Measurements from ENCODE around the gene ZNF512. TPM values are rescaled to one million over a fixed set of nuclear protein-coding genes. Genes with fewer than 3 reads are reported as not detected.

The ZNF512 gene
- total RNA-seq, 5 donors from 2014 or later (not counting 1 experiment from before 2014, with no cell fraction given) = 38.9 to 52.1 (median 49.7) TPM

DNA sequence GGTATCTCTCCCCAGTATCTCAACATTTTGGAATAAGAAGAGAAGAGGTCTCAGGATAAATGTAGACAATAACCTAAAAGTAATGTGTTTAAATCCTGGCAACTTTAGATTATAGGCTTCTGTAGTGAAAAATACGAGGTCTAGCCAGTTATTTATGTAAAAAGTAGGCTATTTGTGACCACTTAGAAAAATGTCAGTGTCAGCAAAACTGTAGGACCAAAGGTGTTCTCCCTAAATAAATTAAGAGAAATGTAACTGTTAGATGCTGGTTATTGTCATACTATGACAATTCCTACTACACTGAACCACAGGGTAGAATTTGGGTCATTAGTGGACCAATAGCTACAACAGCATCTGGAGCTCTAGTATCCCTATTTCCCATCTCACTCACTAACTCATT, 78.5 kb downstream of the ZNF512 start:
- peak overlapping the region; percentile 53 to 98 (median 93) for H3K4me3 Mint-ChIP-seq
- peaks cover 38% of the 10 kb centered on the region for H3K36me3 Mint-ChIP-seq
- CTCF ChIA-PET = no interaction called here
- no CpG with 5 or more reads among the region's 1 CpG for WGBS (ENCODE audit: insufficient coverage)
- H3K4me1 Mint-ChIP-seq = peaks cover 51 to 56% (median 55%) of the 10 kb centered on the region in 3 donors
- Histone ChIP-seq H3K9me3 (no peaks in the 10 kb centered on the region), H3K4me3 (ENCODE audit: control insufficient read depth in 1 of 2, extremely low read depth in 1 of 2, low read length in 1 of 2) (no peak overlapping the region), H3K27ac (ENCODE audit: low read length) (no peak overlapping the region), H3K27me3 (replicated peaks in 1 of 2; ENCODE audit: control insufficient read depth in 2 of 2, extremely low read depth in 1 of 2, insufficient read depth in 2 of 2, low read length in 1 of 2) (no peaks in the 10 kb centered on the region), H3K4me1 (ENCODE audit: control insufficient read depth in 1 of 2, extremely low read depth in 1 of 2, insufficient read depth in 2 of 2, low read length in 2 of 2) (peaks cover 13 to 22% of the 10 kb centered on the region in 2 experiments), H3K36me3 (ENCODE audit: control insufficient read depth in 2 of 2, extremely low read depth in 1 of 2, insufficient read depth in 1 of 2, low read length in 1 of 2) (peaks cover 10 to 41% of the 10 kb centered on the region in 2 donors)
- H3K27me3 Mint-ChIP-seq = peaks cover 0 to 2% of the 10 kb centered on the region in 2 donors
- POLR2A ChIA-PET = no interaction called here
- no peaks in the 10 kb centered on the region for H3K9me3 Mint-ChIP-seq
- ATAC-seq (replicated peaks in 1 of 4) (no peak), DNase-seq (no peak)
- peak overlapping the region; percentile 1 to 12 for H3K27ac Mint-ChIP-seq

DNA sequence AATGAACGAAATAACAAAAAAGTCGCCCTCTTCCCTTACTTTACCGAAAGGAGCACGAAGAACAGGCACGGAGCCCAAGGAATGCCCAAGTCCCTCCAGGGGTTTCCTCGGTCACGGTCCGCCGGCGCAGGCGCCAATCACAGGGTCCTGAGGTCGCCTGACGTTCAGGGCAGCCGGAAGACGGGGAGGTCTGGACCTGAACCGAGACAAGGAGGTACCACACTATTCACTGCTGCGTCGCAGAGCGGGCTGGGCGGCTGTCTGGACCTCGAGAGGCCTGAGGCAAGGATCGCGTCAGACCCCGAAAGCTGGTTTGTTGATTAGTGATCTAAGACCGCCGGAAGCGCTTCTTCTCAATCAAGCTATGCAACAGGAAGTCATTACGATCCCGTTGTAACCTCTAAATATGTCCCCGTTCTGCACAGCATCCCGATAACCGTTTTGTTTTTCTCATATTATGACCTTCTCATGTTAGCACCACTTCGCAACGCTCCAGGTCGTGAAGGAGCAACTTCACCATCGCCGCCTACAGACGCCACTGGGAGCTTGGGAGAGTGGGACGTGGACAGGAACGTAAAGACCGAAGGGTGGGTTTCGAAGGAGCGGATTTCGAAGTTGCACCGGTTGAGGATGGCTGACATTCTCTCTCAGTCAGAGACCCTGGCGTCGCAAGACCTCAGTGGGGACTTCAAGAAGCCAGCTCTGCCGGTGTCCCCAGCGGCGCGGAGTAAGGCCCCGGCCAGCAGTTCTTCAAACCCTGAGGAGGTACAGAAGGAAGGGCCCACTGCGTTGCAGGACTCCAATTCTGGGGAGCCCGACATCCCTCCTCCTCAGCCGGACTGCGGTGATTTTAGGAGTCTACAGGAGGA, 80.7 kb downstream of the ZNF512 start, which contains the start of the genes SLC4A1AP and SUPT7L:
Gene SLC4A1AP, plus strand, starts transcription at position 605 of the 869 bp plus-strand sequence. Its CDS starts 26 bp downstream, at position 631.
Gene SUPT7L, minus strand, starts transcription at position 330 of the 869 bp plus-strand sequence. CDS start 1,422 bp downstream, outside the sequence.
- ChIA-PET CTCF (interaction anchor here (0.5 to 2.0 kb wide), 4 partner anchors 20 to 1232 kb away, joined by 3 to 20 read pairs (median 4); no protein-coding TSS in a partner anchor), POLR2A (interaction anchor here (0.6 to 1.1 kb wide), 2 partner anchors 17 to 35 kb away, joined by 3 to 4 read pairs; partner anchors contain the start of genes CCDC121 (in 1 of the 2) and GPN1 (in 1 of the 2))
- Histone ChIP-seq H3K27ac (ENCODE audit: low read length) (peak within 1 kb of the TSS; percentile 87), H3K9me3 (no peaks in the 10 kb centered on the region), H3K4me1 (ENCODE audit: control insufficient read depth in 1 of 2, extremely low read depth in 1 of 2, insufficient read depth in 2 of 2, low read length in 2 of 2) (peaks cover 13 to 22% of the 10 kb centered on the region in 2 experiments), H3K27me3 (replicated peaks in 1 of 2; ENCODE audit: control insufficient read depth in 2 of 2, extremely low read depth in 1 of 2, insufficient read depth in 2 of 2, low read length in 1 of 2) (no peaks in the 10 kb centered on the region), H3K36me3 (ENCODE audit: control insufficient read depth in 2 of 2, extremely low read depth in 1 of 2, insufficient read depth in 1 of 2, low read length in 1 of 2) (peaks cover 5 to 41% of the 10 kb centered on the region in 2 donors), H3K4me3 (ENCODE audit: control insufficient read depth in 1 of 2, extremely low read depth in 1 of 2, low read length in 1 of 2) (peak within 1 kb of the TSS; percentile 87 to 99)
- H3K27ac Mint-ChIP-seq = peak within 1 kb of the TSS; percentile 100
- H3K4me1 Mint-ChIP-seq = peaks cover 51 to 60% (median 56%) of the 10 kb centered on the region in 3 donors
- H3K27me3 Mint-ChIP-seq = peaks cover 0 to 2% of the 10 kb centered on the region in 2 donors
- peak; percentile 79 to 85 (median 82) for ATAC-seq (replicated peaks in 1 of 4)
- DNase-seq = peak; percentile 40 to 88 (median 69)
- peaks cover 38% of the 10 kb centered on the region for H3K36me3 Mint-ChIP-seq
- under 1% methylated on average over 48 of the region's 56 CpGs for WGBS (ENCODE audit: insufficient coverage)
- H3K9me3 Mint-ChIP-seq = no peaks in the 10 kb centered on the region
- H3K4me3 Mint-ChIP-seq = peak within 1 kb of the TSS; percentile 93 to 100 (median 98)

DNA sequence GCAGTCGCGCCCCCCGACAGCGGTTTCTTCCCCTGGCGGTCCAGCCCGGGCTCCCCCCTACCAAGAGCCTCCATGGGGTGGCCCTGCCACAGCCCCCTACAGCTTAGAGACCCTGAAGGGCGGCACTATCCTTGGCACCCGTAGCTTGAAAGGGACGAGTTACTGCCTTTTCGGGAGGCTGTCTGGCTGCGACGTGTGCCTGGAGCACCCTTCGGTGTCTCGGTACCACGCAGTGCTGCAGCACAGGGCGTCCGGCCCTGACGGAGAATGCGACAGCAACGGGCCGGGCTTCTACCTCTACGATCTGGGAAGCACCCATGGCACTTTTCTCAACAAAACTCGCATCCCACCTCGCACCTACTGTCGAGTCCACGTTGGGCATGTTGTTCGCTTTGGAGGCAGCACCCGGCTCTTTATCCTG, 81.3 kb downstream of the ZNF512 start:
- Mint-ChIP-seq H3K27ac (peak overlapping the region; percentile 100), H3K4me3 (peak overlapping the region; percentile 93 to 100 (median 98))

DNA sequence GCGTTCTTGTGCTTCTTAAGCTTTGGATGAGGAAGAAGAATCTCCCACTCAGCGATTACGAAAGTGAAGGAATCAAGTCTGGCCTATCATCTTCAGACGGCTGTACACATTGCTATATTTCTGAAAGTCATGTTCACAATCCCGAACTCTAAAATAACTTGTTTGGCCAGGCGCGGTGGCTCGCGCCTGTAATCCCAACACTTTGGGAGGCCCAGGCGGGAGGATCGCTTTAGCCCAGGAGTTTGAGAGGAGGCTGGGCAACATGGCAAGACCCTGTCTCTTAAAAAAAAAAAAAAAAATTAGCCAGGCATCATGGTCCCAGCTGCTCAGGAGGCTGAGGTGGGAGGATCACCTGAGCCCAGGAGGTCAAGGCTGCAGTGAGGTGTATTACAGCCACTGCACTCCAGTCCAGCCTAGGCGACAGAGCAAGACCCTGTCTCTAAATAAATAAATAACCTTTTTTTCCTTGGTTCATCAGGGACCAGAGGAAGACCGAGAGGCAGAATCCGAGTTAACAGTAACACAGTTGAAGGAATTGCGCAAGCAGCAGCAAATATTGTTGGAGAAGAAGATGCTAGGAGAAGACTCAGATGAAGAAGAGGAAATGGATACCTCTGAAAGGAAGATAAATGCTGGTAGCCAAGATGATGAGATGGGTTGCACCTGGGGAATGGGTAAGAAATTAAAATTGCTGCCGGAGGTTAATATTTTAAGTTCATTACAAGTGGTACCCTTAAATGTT, 82.0 kb downstream of the ZNF512 start:
- no peaks in the 10 kb centered on the region for H3K27me3 ChIP-seq (replicated peaks in 1 of 2; ENCODE audit: control insufficient read depth in 2 of 2, extremely low read depth in 1 of 2, insufficient read depth in 2 of 2, low read length in 1 of 2)
- H3K27ac ChIP-seq (ENCODE audit: low read length) = no peak overlapping the region
- no peaks in the 10 kb centered on the region for H3K9me3 ChIP-seq
- H3K4me3 Mint-ChIP-seq = peak overlapping the region; percentile 93 to 100 (median 98)
- DNase-seq (no peak), ATAC-seq (replicated peaks in 1 of 4) (no peak)
- CTCF ChIA-PET = interaction anchor here in 1 of 2 donors (0.7 to 2.0 kb wide), 3 partner anchors 18 to 1231 kb away, joined by 3 to 20 read pairs (median 5); no protein-coding TSS in a partner anchor
- H3K4me1 Mint-ChIP-seq = peaks cover 43 to 52% (median 48%) of the 10 kb centered on the region in 3 donors
- H3K4me1 ChIP-seq (ENCODE audit: control insufficient read depth in 1 of 2, extremely low read depth in 1 of 2, insufficient read depth in 2 of 2, low read length in 2 of 2) = peaks cover 13 to 22% of the 10 kb centered on the region in 2 experiments
- H3K36me3 Mint-ChIP-seq = peaks cover 39% of the 10 kb centered on the region
- H3K27ac Mint-ChIP-seq = peak overlapping the region in 1 of 2 donors; percentile 100
- H3K27me3 Mint-ChIP-seq = peaks cover 0 to 2% of the 10 kb centered on the region in 2 donors
- POLR2A ChIA-PET = no interaction called here
- WGBS (ENCODE audit: insufficient coverage) = 97% methylated on average over 12 of the region's 16 CpGs
- peaks cover 5 to 43% of the 10 kb centered on the region in 2 donors for H3K36me3 ChIP-seq (ENCODE audit: control insufficient read depth in 2 of 2, extremely low read depth in 1 of 2, insufficient read depth in 1 of 2, low read length in 1 of 2)
- no peaks in the 10 kb centered on the region for H3K9me3 Mint-ChIP-seq
- H3K4me3 ChIP-seq (ENCODE audit: control insufficient read depth in 1 of 2, extremely low read depth in 1 of 2, low read length in 1 of 2) = peak overlapping the region; percentile 87 to 99

More for the DNA sequence above, 81.3 kb downstream of the ZNF512 start:
- Histone ChIP-seq H3K4me3 (ENCODE audit: control insufficient read depth in 1 of 2, extremely low read depth in 1 of 2, low read length in 1 of 2) (peak overlapping the region; percentile 87 to 99), H3K4me1 (ENCODE audit: control insufficient read depth in 1 of 2, extremely low read depth in 1 of 2, insufficient read depth in 2 of 2, low read length in 2 of 2) (peaks cover 13 to 22% of the 10 kb centered on the region in 2 experiments), H3K27me3 (replicated peaks in 1 of 2; ENCODE audit: control insufficient read depth in 2 of 2, extremely low read depth in 1 of 2, insufficient read depth in 2 of 2, low read length in 1 of 2) (no peaks in the 10 kb centered on the region), H3K36me3 (ENCODE audit: control insufficient read depth in 2 of 2, extremely low read depth in 1 of 2, insufficient read depth in 1 of 2, low read length in 1 of 2) (peaks cover 5 to 48% of the 10 kb centered on the region in 2 donors), H3K27ac (ENCODE audit: low read length) (peak overlapping the region; percentile 87), H3K9me3 (no peaks in the 10 kb centered on the region)
- whole genome bisulfite sequencing (ENCODE audit: insufficient coverage) = under 1% methylated on average over 22 of the region's 28 CpGs
- DNase-seq = peak in 2 of 35 experiments; percentile 6 to 20
- Mint-ChIP-seq H3K4me1 (peaks cover 49 to 58% (median 54%) of the 10 kb centered on the region in 3 donors), H3K36me3 (peaks cover 43% of the 10 kb centered on the region), H3K27me3 (peaks cover 0 to 2% of the 10 kb centered on the region in 2 donors), H3K9me3 (no peaks in the 10 kb centered on the region)
- ChIA-PET POLR2A (interaction anchor here (0.6 to 1.1 kb wide), 2 partner anchors 17 to 35 kb away, joined by 3 to 4 read pairs; partner anchors contain the start of genes CCDC121 (in 1 of the 2) and GPN1 (in 1 of the 2)), CTCF (interaction anchor here (0.5 to 2.0 kb wide), 3 partner anchors 19 to 1232 kb away, joined by 3 to 20 read pairs (median 5); no protein-coding TSS in a partner anchor)
- ATAC-seq (replicated peaks in 1 of 4) = peak in 3 of 4 experiments; percentile 7 to 9 (median 8)

DNA sequence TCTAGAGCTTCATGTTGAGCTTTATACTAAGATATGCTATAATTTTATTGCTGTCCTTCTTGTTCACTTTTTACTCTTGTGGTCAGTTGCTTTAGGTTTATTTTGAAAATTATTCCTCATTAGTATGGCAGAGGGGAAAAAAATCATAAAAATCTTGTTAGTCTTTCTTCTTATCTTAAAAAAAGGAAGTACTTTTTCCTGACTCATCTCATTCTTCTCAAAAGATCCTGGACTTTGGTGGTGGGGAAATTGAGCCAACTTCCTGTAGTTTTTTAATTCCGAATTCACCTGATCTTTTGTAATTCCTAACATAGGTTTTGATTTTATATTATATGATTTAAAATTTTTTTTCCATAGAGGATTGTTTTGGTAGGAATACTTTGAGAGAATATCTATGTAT, 84.6 kb downstream of the ZNF512 start:
- ATAC-seq (replicated peaks in 1 of 4) (no peak), DNase-seq (no peak)
- ChIA-PET CTCF (interaction anchor here in 1 of 2 donors (3.7 kb wide), 1 partner anchor 16 kb away, joined by 23 read pairs; no protein-coding TSS in a partner anchor), POLR2A (interaction anchor here (0.6 to 2.0 kb wide), 3 partner anchors 9 to 28 kb away, joined by 3 to 4 read pairs (median 4); no protein-coding TSS in a partner anchor)
- Histone ChIP-seq H3K27ac (ENCODE audit: low read length) (no peak overlapping the region), H3K4me1 (ENCODE audit: control insufficient read depth in 1 of 2, extremely low read depth in 1 of 2, insufficient read depth in 2 of 2, low read length in 2 of 2) (peaks cover 8 to 20% of the 10 kb centered on the region in 2 experiments), H3K9me3 (no peaks in the 10 kb centered on the region), H3K4me3 (ENCODE audit: control insufficient read depth in 1 of 2, extremely low read depth in 1 of 2, low read length in 1 of 2) (no peak overlapping the region), H3K27me3 (replicated peaks in 1 of 2; ENCODE audit: control insufficient read depth in 2 of 2, extremely low read depth in 1 of 2, insufficient read depth in 2 of 2, low read length in 1 of 2) (no peaks in the 10 kb centered on the region), H3K36me3 (ENCODE audit: control insufficient read depth in 2 of 2, extremely low read depth in 1 of 2, insufficient read depth in 1 of 2, low read length in 1 of 2) (peaks cover 0 to 36% of the 10 kb centered on the region in 2 donors)
- Mint-ChIP-seq H3K27me3 (peaks cover 0 to 2% of the 10 kb centered on the region in 2 donors), H3K27ac (no peak overlapping the region), H3K36me3 (peaks cover 37% of the 10 kb centered on the region), H3K4me3 (no peak overlapping the region), H3K4me1 (peaks cover 37 to 45% (median 40%) of the 10 kb centered on the region in 3 donors), H3K9me3 (no peaks in the 10 kb centered on the region)
- whole genome bisulfite sequencing (ENCODE audit: insufficient coverage) = no CpG with 5 or more reads among the region's 1 CpG

Data from T-cell (primary cell).